ENCODE measurements around the gene CFP. TPM values are rescaled to one million over a fixed set of nuclear protein-coding genes. Genes with fewer than 3 reads are reported as not detected.

The CFP gene
- total and polyA plus RNA-seq, 2 of the 13 experiments (the other 11 are each of a cell fraction or from before 2014, with no cell fraction given) = 0.01 TPM; not detected in 1

DNA sequence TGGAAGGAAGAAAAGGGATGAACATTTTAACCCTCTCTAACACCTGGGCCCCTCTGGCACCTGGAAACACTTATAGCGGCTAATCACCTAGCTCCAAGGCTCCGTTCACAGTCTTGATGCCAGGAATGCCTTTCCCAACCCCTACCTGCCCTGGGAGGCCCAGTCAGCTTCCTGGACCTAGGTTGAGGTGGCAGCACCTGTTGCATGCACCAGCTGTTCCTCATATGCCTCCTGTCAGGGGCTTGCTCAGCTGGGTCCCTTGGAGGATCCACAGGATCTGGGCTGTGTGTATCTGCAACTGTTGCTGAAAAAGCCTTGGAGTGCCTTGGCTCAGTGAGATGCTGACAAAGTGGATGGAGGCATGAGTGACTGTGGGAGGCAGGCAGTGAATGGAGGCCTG lies 4.4 kb downstream of the CFP start:
- CTCF ChIA-PET (ENCODE audit: low intra/inter-chr PET ratio, low total read pairs) = no interaction called here
- in situ Hi-C loops (cut with HindIII; ENCODE audit: extremely low pct_ligation_motif_present, low pct_unique_long_range_greater_than_20kb) = no loop called here

More for the DNA sequence above, 4.4 kb downstream of the CFP start:
- H3K4me3 ChIP-seq (replicated peaks in 1 of 3; ENCODE audit: insufficient read depth in 1 of 3, low read depth in 2 of 3, low read length in 3 of 3) = no peak overlapping the region
- H2AFZ ChIP-seq (ENCODE audit: low read length) = no peak overlapping the region
- FAIRE-seq (no peak), ATAC-seq (no peak), DNase-seq (ENCODE audit: low spot score) (no peak)
- TF ChIP-seq, protein P1, sequence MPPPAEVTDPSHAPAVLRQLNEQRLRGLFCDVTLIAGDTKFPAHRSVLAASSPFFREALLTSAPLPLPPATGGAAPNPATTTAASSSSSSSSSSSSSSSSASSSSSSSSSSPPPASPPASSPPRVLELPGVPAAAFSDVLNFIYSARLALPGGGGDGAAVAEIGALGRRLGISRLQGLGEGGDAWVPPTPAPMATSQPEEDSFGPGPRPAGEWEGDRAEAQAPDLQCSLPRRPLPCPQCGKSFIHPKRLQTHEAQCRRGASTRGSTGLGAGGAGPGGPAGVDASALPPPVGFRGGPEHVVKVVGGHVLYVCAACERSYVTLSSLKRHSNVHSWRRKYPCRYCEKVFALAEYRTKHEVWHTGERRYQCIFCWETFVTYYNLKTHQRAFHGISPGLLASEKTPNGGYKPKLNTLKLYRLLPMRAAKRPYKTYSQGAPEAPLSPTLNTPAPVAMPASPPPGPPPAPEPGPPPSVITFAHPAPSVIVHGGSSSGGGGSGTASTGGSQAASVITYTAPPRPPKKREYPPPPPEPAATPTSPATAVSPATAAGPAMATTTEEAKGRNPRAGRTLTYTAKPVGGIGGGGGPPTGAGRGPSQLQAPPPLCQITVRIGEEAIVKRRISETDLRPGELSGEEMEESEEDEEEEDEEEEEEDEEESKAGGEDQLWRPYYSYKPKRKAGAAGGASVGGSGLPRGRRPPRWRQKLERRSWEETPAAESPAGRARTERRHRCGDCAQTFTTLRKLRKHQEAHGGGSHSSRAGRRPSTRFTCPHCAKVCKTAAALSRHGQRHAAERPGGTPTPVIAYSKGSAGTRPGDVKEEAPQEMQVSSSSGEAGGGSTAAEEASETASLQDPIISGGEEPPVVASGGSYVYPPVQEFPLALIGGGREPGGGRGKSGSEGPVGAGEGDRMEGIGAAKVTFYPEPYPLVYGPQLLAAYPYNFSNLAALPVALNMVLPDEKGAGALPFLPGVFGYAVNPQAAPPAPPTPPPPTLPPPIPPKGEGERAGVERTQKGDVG (CRISPR knock-in tag; IDR thresholded peaks at IDR 0.05; ENCODE audit: borderline replicate concordance) = no peak
- no peak for TF ChIP-seq CCDC6 (CRISPR knock-in tag; IDR thresholded peaks at IDR 0.05)
- TF ChIP-seq ZNF224 (CRISPR knock-in tag; IDR thresholded peaks at IDR 0.05) = no peak
- TF ChIP-seq GATA4 (IDR thresholded peaks at IDR 0.05; ENCODE audit: borderline replicate concordance, low read depth) = no peak
- no peak for TF ChIP-seq KDM3A (CRISPR knock-in tag; IDR thresholded peaks at IDR 0.05; ENCODE audit: low read depth)
- no peak for TF ChIP-seq MAFK (conservative IDR thresholded peaks at IDR 0.05 in 1 of 2, IDR thresholded peaks at IDR 0.05 in 1 of 2; ENCODE audit: low read length in 2 of 2)
- TF ChIP-seq BHLHE40 (IDR thresholded peaks at IDR 0.05; ENCODE audit: low read length) = no peak
- TF ChIP-seq ZNF607 (CRISPR knock-in tag; IDR thresholded peaks at IDR 0.05; ENCODE audit: borderline replicate concordance) = no peak
- TF ChIP-seq, protein P2, sequence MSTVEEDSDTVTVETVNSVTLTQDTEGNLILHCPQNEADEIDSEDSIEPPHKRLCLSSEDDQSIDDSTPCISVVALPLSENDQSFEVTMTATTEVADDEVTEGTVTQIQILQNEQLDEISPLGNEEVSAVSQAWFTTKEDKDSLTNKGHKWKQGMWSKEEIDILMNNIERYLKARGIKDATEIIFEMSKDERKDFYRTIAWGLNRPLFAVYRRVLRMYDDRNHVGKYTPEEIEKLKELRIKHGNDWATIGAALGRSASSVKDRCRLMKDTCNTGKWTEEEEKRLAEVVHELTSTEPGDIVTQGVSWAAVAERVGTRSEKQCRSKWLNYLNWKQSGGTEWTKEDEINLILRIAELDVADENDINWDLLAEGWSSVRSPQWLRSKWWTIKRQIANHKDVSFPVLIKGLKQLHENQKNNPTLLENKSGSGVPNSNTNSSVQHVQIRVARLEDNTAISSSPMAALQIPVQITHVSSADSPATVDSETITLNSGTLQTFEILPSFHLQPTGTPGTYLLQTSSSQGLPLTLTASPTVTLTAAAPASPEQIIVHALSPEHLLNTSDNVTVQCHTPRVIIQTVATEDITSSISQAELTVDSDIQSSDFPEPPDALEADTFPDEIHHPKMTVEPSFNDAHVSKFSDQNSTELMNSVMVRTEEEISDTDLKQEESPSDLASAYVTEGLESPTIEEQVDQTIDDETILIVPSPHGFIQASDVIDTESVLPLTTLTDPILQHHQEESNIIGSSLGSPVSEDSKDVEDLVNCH (CRISPR knock-in tag; IDR thresholded peaks at IDR 0.05) = no peak
- TF ChIP-seq ZNF839 (CRISPR knock-in tag; IDR thresholded peaks at IDR 0.05; ENCODE audit: borderline replicate concordance) = no peak
- no peak for TF ChIP-seq ELF1 (CRISPR knock-in tag; IDR thresholded peaks at IDR 0.05)
- no peak for TF ChIP-seq RORA (CRISPR knock-in tag; IDR thresholded peaks at IDR 0.05)
- no peak for TF ChIP-seq TMF1 (CRISPR knock-in tag; IDR thresholded peaks at IDR 0.05; ENCODE audit: low read depth)
- no peak for TF ChIP-seq TBX3 (IDR thresholded peaks at IDR 0.05; ENCODE audit: borderline replicate concordance)
- TF ChIP-seq PAWR (CRISPR knock-in tag; IDR thresholded peaks at IDR 0.05; ENCODE audit: borderline replicate concordance) = no peak
- no peak overlapping the region for H3K27ac ChIP-seq (ENCODE audit: extremely low read length, insufficient read depth, low read length)
- H4K20me1 ChIP-seq (ENCODE audit: insufficient read depth, low read length) = no peaks in the 10 kb centered on the region
- H3K4me1 ChIP-seq (ENCODE audit: insufficient read depth, low read length) = no peaks in the 10 kb centered on the region
- intact Hi-C loops (cut with micrococcal nuclease; ENCODE audit: unreplicated experiment) = no loop called here
- WGBS (ENCODE audit: low lambda C conversion rate) = no CpG with 5 or more reads among the region's 2 CpGs
- no peak overlapping the region for H3K9ac ChIP-seq (ENCODE audit: insufficient read depth, low read depth, low read length)
- no peaks in the 10 kb centered on the region for H3K36me3 ChIP-seq (replicated peaks in 1 of 2; ENCODE audit: control insufficient read depth in 1 of 2, insufficient read depth in 2 of 2, low read length in 2 of 2)
- no peak overlapping the region for H3K4me2 ChIP-seq (ENCODE audit: low read depth, low read length)
- H3K9me3 ChIP-seq (ENCODE audit: low read length) = no peaks in the 10 kb centered on the region
- H3K79me2 ChIP-seq (ENCODE audit: insufficient read depth, low read length) = no peaks in the 10 kb centered on the region
- no TSS peak for BruUV-seq (replicated peaks)
- peaks cover 0 to 13% of the 10 kb centered on the region in 2 experiments; a peak in 1 of 5 replicates for H3K27me3 ChIP-seq (ENCODE audit: control insufficient read depth in 1 of 2, insufficient read depth in 2 of 2, low read length in 2 of 2)
- POLR2A ChIA-PET = no interaction called here

Measured in HepG2 (cell line).